GM12873 (cell line): ENCODE data around the gene CA7.

Experiments used
- CTCF ChIP-seq: IDR thresholded peaks from 2 replicates; pipeline ENCODE4 v1.5.1; 2012; ENCODE audit warnings: low read depth, mild to moderate bottlenecking, moderate library complexity, low read length, control low read depth; ENCODE audit not compliant: insufficient read depth; ENCODE audit errors: missing control alignments

CA7 gene

GRCh38 chr16:66844342-66845079, at the start of gene CA7:
Gene CA7 (plus strand): TSS chr16:66844414. CDS start chr16:66844488, 74 bp downstream.
- no peak for TF ChIP-seq CTCF

- TF ChIP-seq CTCF, result no peak
Measured at GRCh38 chr16:66798161-66798560, 46.1 kb upstream of the CA7 start.

GRCh38 chr16:66800856-66801255, 43.4 kb upstream of the CA7 start:
- TF ChIP-seq CTCF, result no peak

GRCh38 chr16:66801320-66802105, 42.7 kb upstream of the CA7 start, which contains the start of gene TERB1:
Gene TERB1 (minus strand): TSS chr16:66801584. CDS start chr16:66796798, 4,786 bp downstream.
- TF ChIP-seq CTCF, result no peak

- no peak for TF ChIP-seq CTCF
Measured at GRCh38 chr16:66802159-66802558, 42.1 kb upstream of the CA7 start.

- no peak for TF ChIP-seq CTCF
Measured at GRCh38 chr16:66809765-66810164, 34.4 kb upstream of the CA7 start.

- no peak for TF ChIP-seq CTCF
Measured at GRCh38 chr16:66810391-66810790, 33.8 kb upstream of the CA7 start.
